HepG2 (cell line): ENCODE results near the gene METTL15. TPM values are rescaled to one million over a fixed set of nuclear protein-coding genes. Genes with fewer than 3 reads are reported as not detected.
A peak's percentile ranks its signal among the peaks of the same experiment; 100 is the strongest.

Experiments used
- ERF ChIP-seq: IDR thresholded peaks from 2 replicates; pipeline ENCODE4 v1.6.1; 2018; ENCODE audit warnings: missing biosample characterization, missing genetic modification reagents
- ESRRA ChIP-seq: sonication (generic); formaldehyde crosslinking; IDR thresholded peaks from 2 replicates; pipeline ENCODE4 v1.5.1; 2020; ENCODE audit warnings: mild to moderate bottlenecking, low read depth, missing genetic modification reagents
- HDAC6 ChIP-seq: fragments of 200-600 bp; sonication (generic); IDR thresholded peaks from 2 replicates; pipeline ENCODE4 v1.7.0; 2017; ENCODE audit warnings: mild to moderate bottlenecking, antibody characterized with exemption, low read length, low read depth
- JUN ChIP-seq: sonication (generic); formaldehyde crosslinking; IDR thresholded peaks from 2 replicates; pipeline ENCODE4 v1.4.0; 2020; ENCODE audit warnings: mild to moderate bottlenecking, missing genetic modification reagents
- KLF11 ChIP-seq: IDR thresholded peaks from 2 replicates; pipeline ENCODE4 v1.6.1; 2016; ENCODE audit warnings: missing compliant biosample characterization
- PPARG ChIP-seq: conservative IDR thresholded peaks from 2 replicates; pipeline ENCODE4 v1.6.1; 2016; ENCODE audit warnings: missing biosample characterization, missing genetic modification reagents
- RFXANK ChIP-seq: IDR thresholded peaks from 2 replicates; pipeline ENCODE4 v1.6.1; 2016
- SMAD9 ChIP-seq: sonication (generic); formaldehyde crosslinking; IDR thresholded peaks from 2 replicates; pipeline ENCODE4 v1.5.1; 2020; ENCODE audit warnings: mild to moderate bottlenecking, missing genetic modification reagents
- SOX6 ChIP-seq, 2 experiments: fragments of 450-650 bp in 1 of 2; sonication (generic) in 1 of 2; formaldehyde crosslinking in 1 of 2; IDR thresholded peaks; 2 replicates each; pipeline versions ENCODE4 v1.4.0 to v1.6.1; 2017 to 2020; ENCODE audit warnings: antibody characterized with exemption in 1 of 2, mild to moderate bottlenecking in 1 of 2, missing genetic modification reagents in 1 of 2
- SP5 ChIP-seq: IDR thresholded peaks from 2 replicates; pipeline ENCODE4 v1.6.1; 2016; ENCODE audit warnings: low read depth, borderline replicate concordance
- STAG1 ChIP-seq: sonication (generic); formaldehyde crosslinking; IDR thresholded peaks from 2 replicates; pipeline ENCODE4 v1.4.0; 2020; ENCODE audit warnings: missing genetic modification reagents
- ZFP82 ChIP-seq: sonication (generic); formaldehyde crosslinking; IDR thresholded peaks from 2 replicates; pipeline ENCODE4 v1.5.1; 2020; ENCODE audit warnings: mild to moderate bottlenecking, missing genetic modification reagents, borderline replicate concordance
- ZNF121 ChIP-seq: sonication (generic); formaldehyde crosslinking; IDR thresholded peaks from 2 replicates; pipeline ENCODE4 v1.5.0; 2020; ENCODE audit warnings: mild to moderate bottlenecking, missing genetic modification reagents
- ZNF256 ChIP-seq: sonication (generic); formaldehyde crosslinking; conservative IDR thresholded peaks from 2 replicates; pipeline ENCODE4 v1.4.0; 2020; ENCODE audit warnings: missing genetic modification reagents
- ZNF331 ChIP-seq: sonication (generic); formaldehyde crosslinking; IDR thresholded peaks from 2 replicates; pipeline ENCODE4 v1.4.0; 2020; ENCODE audit warnings: missing genetic modification reagents
- ZNF761 ChIP-seq: sonication (generic); formaldehyde crosslinking; conservative IDR thresholded peaks from 2 replicates; pipeline ENCODE4 v1.4.0; 2020; ENCODE audit warnings: mild to moderate bottlenecking, missing genetic modification reagents
- ZNF878 ChIP-seq: sonication (generic); formaldehyde crosslinking; IDR thresholded peaks from 2 replicates; pipeline ENCODE4 v1.8.1; 2023; ENCODE audit warnings: mild to moderate bottlenecking, missing genetic modification reagents, moderate library complexity
- polyA plus RNA-seq, 8 experiments: library from polyadenylated mRNA; depleted of rRNA in 3 of 8; stranded (reverse) in 7 of 8; unstranded in 1 of 8; fragments of >200 nt; fragmentation: Illumina TruSeq in 4 of 8; extraction: Trizol in 4 of 8; gene quantifications; 2 replicates each; pipeline versions ENCODE4 v1.2.1 to v1.2.3, GENCODE V29; 2011 to 2016; ENCODE audit warnings: low read depth in 4 of 8, missing spikeins in 1 of 8, mixed read lengths in 1 of 8; ENCODE audit not compliant: insufficient read depth in 1 of 8
- total RNA-seq, 5 experiments: library from RNA; depleted of rRNA; stranded (reverse); fragments of >200 nt; fragmentation: Illumina TruSeq; extraction: Trizol; gene quantifications; 2 replicates each; pipeline ENCODE4 v1.2.3, GENCODE V29; 2016; ENCODE audit warnings: low read depth in 1 of 5
- TF ChIP-seq, protein P1 (sequence below): sonication (generic); formaldehyde crosslinking; IDR thresholded peaks from 2 replicates; pipeline ENCODE4 v1.4.0; 2020; ENCODE audit warnings: missing genetic modification reagents
- TF ChIP-seq, protein P2 (sequence below): sonication (generic); formaldehyde crosslinking; IDR thresholded peaks from 2 replicates; pipeline ENCODE4 v1.5.0; 2020; ENCODE audit warnings: mild to moderate bottlenecking, missing genetic modification reagents
- TF ChIP-seq, protein P3 (sequence below): sonication (generic); formaldehyde crosslinking; IDR thresholded peaks from 2 replicates; pipeline ENCODE4 v1.9.0; 2021; ENCODE audit warnings: missing genetic modification reagents, mild to moderate bottlenecking, borderline replicate concordance
- TF ChIP-seq, protein P4 (sequence below): IDR thresholded peaks from 2 replicates; pipeline ENCODE4 v1.6.1; 2016; ENCODE audit warnings: mild to moderate bottlenecking
- TF ChIP-seq, protein P5 (sequence below): sonication (generic); formaldehyde crosslinking; IDR thresholded peaks from 2 replicates; pipeline ENCODE4 v1.5.0; 2020; ENCODE audit warnings: mild to moderate bottlenecking, missing genetic modification reagents, borderline replicate concordance

The METTL15 gene
- total and polyA plus RNA-seq, 2 of the 13 experiments (the other 11 are each of a cell fraction or from before 2014, with no cell fraction given), result 6.5 to 14.0 TPM

DNA sequence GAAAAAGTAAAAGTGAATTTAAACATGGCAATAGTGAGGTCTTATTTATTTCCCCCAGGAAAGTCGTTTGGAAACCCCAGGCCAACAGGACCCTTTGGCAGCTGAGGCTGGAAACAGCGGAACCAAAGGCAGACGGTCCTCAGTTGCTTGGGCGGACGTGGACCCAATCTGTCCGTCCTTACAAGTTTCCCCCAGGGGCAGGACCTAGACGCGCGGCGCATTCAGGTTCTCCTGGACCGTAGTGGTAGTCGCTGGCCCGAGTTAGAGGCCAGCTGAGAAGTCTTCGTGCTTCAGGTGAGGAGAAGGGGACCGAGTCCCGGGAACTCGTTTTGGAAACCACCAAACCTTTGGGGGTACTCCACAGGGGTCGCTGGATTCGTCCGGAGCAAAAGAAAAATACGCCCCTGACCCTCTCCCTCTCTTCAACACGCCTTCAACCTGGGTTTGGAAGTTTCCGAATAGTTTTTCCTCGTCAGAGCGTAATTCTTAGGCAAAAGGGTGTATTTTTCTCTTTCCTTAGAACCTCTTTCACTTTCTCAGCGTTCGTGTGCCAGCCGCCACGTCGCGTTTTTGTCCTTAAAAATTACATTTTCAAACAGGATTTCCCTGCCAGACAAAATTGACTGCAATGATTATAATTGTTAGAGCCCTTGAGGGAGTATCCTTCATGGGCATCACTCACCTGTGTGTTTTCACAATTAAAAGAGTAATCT lies 2.1 kb downstream of the METTL15 start (continued):
- TF ChIP-seq, protein P1, sequence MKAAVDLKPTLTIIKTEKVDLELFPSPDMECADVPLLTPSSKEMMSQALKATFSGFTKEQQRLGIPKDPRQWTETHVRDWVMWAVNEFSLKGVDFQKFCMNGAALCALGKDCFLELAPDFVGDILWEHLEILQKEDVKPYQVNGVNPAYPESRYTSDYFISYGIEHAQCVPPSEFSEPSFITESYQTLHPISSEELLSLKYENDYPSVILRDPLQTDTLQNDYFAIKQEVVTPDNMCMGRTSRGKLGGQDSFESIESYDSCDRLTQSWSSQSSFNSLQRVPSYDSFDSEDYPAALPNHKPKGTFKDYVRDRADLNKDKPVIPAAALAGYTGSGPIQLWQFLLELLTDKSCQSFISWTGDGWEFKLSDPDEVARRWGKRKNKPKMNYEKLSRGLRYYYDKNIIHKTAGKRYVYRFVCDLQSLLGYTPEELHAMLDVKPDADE (CRISPR knock-in tag), result peak; percentile 82; the same call in 1 of the 2 replicates
- TF ChIP-seq PPARG (CRISPR knock-in tag) (0 out of 2 replicates have a peak, but pooled peaks have one; percentile 32), RFXANK (CRISPR knock-in tag) (no peak), ZNF331 (CRISPR knock-in tag) (peak; percentile 97), ZNF878 (CRISPR knock-in tag) (0 out of 2 replicates have a peak, but pooled peaks have one; percentile 57), HDAC6 (no peak), ZNF256 (peak; percentile 90), KLF11 (peak; percentile 86; the same call in 1 of the 2 replicates), ZFP82 (CRISPR knock-in tag) (peak; percentile 76; the same call in 1 of the 2 replicates), SP5 (CRISPR knock-in tag) (peak; percentile 51), SOX6 (IDR thresholded peaks at IDR 0.05) (no peak), SOX6 (CRISPR knock-in tag; IDR thresholded peaks at IDR 0.05) (peak; percentile 67), ZNF761 (no peak), JUN (CRISPR knock-in tag) (no peak), SMAD9 (CRISPR knock-in tag) (peak; percentile 70; the same call in 1 of the 2 replicates), ERF (CRISPR knock-in tag) (peak; percentile 71; the same call in 1 of the 2 replicates), STAG1 (peak; percentile 41), ZNF121 (CRISPR knock-in tag) (peak; percentile 59; the same call in 1 of the 2 replicates), ESRRA (CRISPR knock-in tag) (0 out of 2 replicates have a peak, but pooled peaks have one; percentile 51)
- TF ChIP-seq, protein P2, sequence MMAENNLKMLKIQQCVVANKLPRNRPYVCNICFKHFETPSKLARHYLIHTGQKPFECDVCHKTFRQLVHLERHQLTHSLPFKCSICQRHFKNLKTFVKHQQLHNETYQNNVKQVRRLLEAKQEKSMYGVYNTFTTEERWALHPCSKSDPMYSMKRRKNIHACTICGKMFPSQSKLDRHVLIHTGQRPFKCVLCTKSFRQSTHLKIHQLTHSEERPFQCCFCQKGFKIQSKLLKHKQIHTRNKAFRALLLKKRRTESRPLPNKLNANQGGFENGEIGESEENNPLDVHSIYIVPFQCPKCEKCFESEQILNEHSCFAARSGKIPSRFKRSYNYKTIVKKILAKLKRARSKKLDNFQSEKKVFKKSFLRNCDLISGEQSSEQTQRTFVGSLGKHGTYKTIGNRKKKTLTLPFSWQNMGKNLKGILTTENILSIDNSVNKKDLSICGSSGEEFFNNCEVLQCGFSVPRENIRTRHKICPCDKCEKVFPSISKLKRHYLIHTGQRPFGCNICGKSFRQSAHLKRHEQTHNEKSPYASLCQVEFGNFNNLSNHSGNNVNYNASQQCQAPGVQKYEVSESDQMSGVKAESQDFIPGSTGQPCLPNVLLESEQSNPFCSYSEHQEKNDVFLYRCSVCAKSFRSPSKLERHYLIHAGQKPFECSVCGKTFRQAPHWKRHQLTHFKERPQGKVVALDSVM (CRISPR knock-in tag), result peak; percentile 38; the same call in 1 of the 2 replicates
- TF ChIP-seq, protein P3, sequence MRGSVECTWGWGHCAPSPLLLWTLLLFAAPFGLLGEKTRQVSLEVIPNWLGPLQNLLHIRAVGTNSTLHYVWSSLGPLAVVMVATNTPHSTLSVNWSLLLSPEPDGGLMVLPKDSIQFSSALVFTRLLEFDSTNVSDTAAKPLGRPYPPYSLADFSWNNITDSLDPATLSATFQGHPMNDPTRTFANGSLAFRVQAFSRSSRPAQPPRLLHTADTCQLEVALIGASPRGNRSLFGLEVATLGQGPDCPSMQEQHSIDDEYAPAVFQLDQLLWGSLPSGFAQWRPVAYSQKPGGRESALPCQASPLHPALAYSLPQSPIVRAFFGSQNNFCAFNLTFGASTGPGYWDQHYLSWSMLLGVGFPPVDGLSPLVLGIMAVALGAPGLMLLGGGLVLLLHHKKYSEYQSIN (CRISPR knock-in tag), result no peak
- TF ChIP-seq, protein P4, sequence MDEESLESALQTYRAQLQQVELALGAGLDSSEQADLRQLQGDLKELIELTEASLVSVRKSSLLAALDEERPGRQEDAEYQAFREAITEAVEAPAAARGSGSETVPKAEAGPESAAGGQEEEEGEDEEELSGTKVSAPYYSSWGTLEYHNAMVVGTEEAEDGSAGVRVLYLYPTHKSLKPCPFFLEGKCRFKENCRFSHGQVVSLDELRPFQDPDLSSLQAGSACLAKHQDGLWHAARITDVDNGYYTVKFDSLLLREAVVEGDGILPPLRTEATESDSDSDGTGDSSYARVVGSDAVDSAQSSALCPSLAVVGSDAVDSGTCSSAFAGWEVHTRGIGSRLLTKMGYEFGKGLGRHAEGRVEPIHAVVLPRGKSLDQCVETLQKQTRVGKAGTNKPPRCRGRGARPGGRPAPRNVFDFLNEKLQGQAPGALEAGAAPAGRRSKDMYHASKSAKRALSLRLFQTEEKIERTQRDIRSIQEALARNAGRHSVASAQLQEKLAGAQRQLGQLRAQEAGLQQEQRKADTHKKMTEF, result peak; percentile 94
- TF ChIP-seq, protein P5, sequence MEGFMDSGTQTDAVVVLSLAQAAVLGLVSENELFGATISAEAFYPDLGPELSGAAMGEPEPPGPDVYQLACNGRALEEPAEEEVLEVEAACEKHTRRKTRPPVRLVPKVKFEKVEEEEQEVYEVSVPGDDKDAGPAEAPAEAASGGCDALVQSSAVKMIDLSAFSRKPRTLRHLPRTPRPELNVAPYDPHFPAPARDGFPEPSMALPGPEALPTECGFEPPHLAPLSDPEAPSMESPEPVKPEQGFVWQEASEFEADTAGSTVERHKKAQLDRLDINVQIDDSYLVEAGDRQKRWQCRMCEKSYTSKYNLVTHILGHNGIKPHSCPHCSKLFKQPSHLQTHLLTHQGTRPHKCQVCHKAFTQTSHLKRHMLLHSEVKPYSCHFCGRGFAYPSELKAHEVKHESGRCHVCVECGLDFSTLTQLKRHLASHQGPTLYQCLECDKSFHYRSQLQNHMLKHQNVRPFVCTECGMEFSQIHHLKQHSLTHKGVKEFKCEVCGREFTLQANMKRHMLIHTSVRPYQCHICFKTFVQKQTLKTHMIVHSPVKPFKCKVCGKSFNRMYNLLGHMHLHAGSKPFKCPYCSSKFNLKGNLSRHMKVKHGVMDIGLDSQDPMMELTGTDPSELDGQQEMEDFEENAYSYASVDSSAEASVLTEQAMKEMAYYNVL (CRISPR knock-in tag), result no peak
